HG03025 (cell line): ENCODE data around the gene SPINK1.
A peak's percentile ranks its signal among the peaks of the same experiment; 100 is the strongest.
"Not testable (repeated sequence)": the region's sequence is repeated elsewhere in the genome, so short reads cannot be mapped to it uniquely, and the experiment has no call there.

ENCODE experiments used
- ATAC-seq: cut with Tn5 transposase; IDR thresholded peaks from one replicate; pipeline ENCODE4 v1.9.1; 2021; ENCODE audit warnings: mild to moderate bottlenecking, moderate library complexity; ENCODE audit not compliant: unreplicated experiment, low FRiP score

The SPINK1 gene

GRCh38 chr5:147854894-147855773, 23.7 kb upstream of the SPINK1 start:
- no peak for ATAC-seq

GRCh38 chr5:147854331-147854730, 22.9 kb upstream of the SPINK1 start:
- ATAC-seq: no peak

- ATAC-seq: no peak
Measured at GRCh38 chr5:147853372-147853987, 22.0 kb upstream of the SPINK1 start.

- ATAC-seq: no peak
Measured at GRCh38 chr5:147852365-147852764, 20.9 kb upstream of the SPINK1 start.

GRCh38 chr5:147851578-147851977, 20.1 kb upstream of the SPINK1 start:
- ATAC-seq: no peak

- no peak for ATAC-seq
Measured at GRCh38 chr5:147849226-147849625, 17.8 kb upstream of the SPINK1 start.

GRCh38 chr5:147845618-147846017, 14.1 kb upstream of the SPINK1 start:
- ATAC-seq: no peak

- no peak for ATAC-seq
Measured at GRCh38 chr5:147844846-147845245, 13.4 kb upstream of the SPINK1 start.

GRCh38 chr5:147842869-147843268, 11.4 kb upstream of the SPINK1 start:
- no peak for ATAC-seq

GRCh38 chr5:147836439-147836838, 5.0 kb upstream of the SPINK1 start:
- ATAC-seq: no peak

GRCh38 chr5:147835386-147835798, 3.9 kb upstream of the SPINK1 start:
- ATAC-seq: no peak

- ATAC-seq: no peak
Measured at GRCh38 chr5:147832541-147832940, 1.1 kb upstream of the SPINK1 start.

- ATAC-seq: no peak
Measured at GRCh38 chr5:147830035-147830434, 1.4 kb downstream of the SPINK1 start.

GRCh38 chr5:147827017-147827416, 4.5 kb downstream of the SPINK1 start:
- ATAC-seq: not testable (repeated sequence)

- ATAC-seq: no peak
Measured at GRCh38 chr5:147826361-147826760, 5.1 kb downstream of the SPINK1 start.

- peak; percentile 78 for ATAC-seq
Measured at GRCh38 chr5:147822686-147823491, 8.6 kb downstream of the SPINK1 start.

- ATAC-seq: not testable (repeated sequence)
Measured at GRCh38 chr5:147822222-147822621, 9.2 kb downstream of the SPINK1 start.

GRCh38 chr5:147821766-147822165, 9.7 kb downstream of the SPINK1 start:
- no peak for ATAC-seq

- no peak for ATAC-seq
Measured at GRCh38 chr5:147819261-147819770, 12.2 kb downstream of the SPINK1 start.

- ATAC-seq: no peak
Measured at GRCh38 chr5:147818290-147818689, 13.2 kb downstream of the SPINK1 start.

- no peak for ATAC-seq
Measured at GRCh38 chr5:147813696-147814095, 17.8 kb downstream of the SPINK1 start.
